DND-41 (cell line): ENCODE data around the gene CHN2.
A peak's percentile ranks its signal among the peaks of the same experiment; 100 is the strongest.

Source experiments
- ATAC-seq: fragments of 200-7000 bp; cut with Tn5 transposase; 3 replicates; pipeline ENCODE4 v1.9.1; 2021; ENCODE audit warnings: low read depth; ENCODE audit not compliant: insufficient read depth
- DNase-seq: peaks from one replicate; pipeline ENCODE4 v3.0.0-alpha.2; 2020
- H2AFZ ChIP-seq: 2 replicates; pipeline ENCODE4 v1.6.0; 2012; ENCODE audit warnings: low read depth, low read length
- H3K27ac ChIP-seq: 2 replicates; pipeline ENCODE4 v1.5.1; 2012; ENCODE audit warnings: low read length, inconsistent platforms
- H3K27me3 ChIP-seq: fragments of 200-600 bp; sonication (generic); 2 replicates; pipeline ENCODE4 v1.6.0; 2012; ENCODE audit warnings: low read length, mild to moderate bottlenecking, inconsistent platforms; ENCODE audit not compliant: insufficient read depth, poor library complexity
- H3K36me3 ChIP-seq: 2 replicates; pipeline ENCODE4 v1.5.1; 2012; ENCODE audit warnings: low read length, inconsistent platforms; ENCODE audit not compliant: insufficient read depth
- H3K4me1 ChIP-seq: 2 replicates; pipeline ENCODE4 v1.5.1; 2012; ENCODE audit warnings: mild to moderate bottlenecking, low read length; ENCODE audit not compliant: insufficient read depth
- H3K4me2 ChIP-seq: 2 replicates; pipeline ENCODE4 v1.6.0; 2012; ENCODE audit warnings: mild to moderate bottlenecking, moderate library complexity, low read length, inconsistent platforms; ENCODE audit not compliant: insufficient read depth
- H3K4me3 ChIP-seq, 2 experiments: fragments of 200-600 bp in 1 of 2; shearing (Covaris generic) in 1 of 2; 2 replicates each; pipeline ENCODE4 v1.5.1; 2012 to 2016; ENCODE audit warnings: inconsistent platforms in 2 of 2, low read length in 2 of 2, mild to moderate bottlenecking in 2 of 2, low read depth in 1 of 2, moderate library complexity in 1 of 2
- H3K79me2 ChIP-seq: 2 replicates; pipeline ENCODE4 v1.6.0; 2012; ENCODE audit warnings: low read length, inconsistent platforms; ENCODE audit not compliant: insufficient read depth
- H3K9ac ChIP-seq: 2 replicates; pipeline ENCODE4 v1.6.0; 2012; ENCODE audit warnings: low read depth, mild to moderate bottlenecking, inconsistent platforms, low read length, moderate library complexity
- H3K9me3 ChIP-seq: 2 replicates; pipeline ENCODE4 v1.5.1; 2012; ENCODE audit warnings: low read length, moderate library complexity, mild to moderate bottlenecking, inconsistent platforms; ENCODE audit not compliant: insufficient read depth, severe bottlenecking
- H4K20me1 ChIP-seq: 2 replicates; pipeline ENCODE4 v1.6.0; 2012; ENCODE audit warnings: low read length; ENCODE audit not compliant: insufficient read depth
- CTCF ChIP-seq: IDR thresholded peaks from 2 replicates; pipeline ENCODE4 v1.5.1; 2012; ENCODE audit warnings: borderline replicate concordance, low read length, moderate library complexity, mild to moderate bottlenecking; ENCODE audit not compliant: poor library complexity, severe bottlenecking; ENCODE audit errors: extremely low read depth
- EZH2 ChIP-seq: IDR thresholded peaks from 3 replicates; pipeline ENCODE4 v1.6.1; 2012; ENCODE audit warnings: borderline replicate concordance, low read depth, mild to moderate bottlenecking, moderate library complexity, low read length, inconsistent platforms; ENCODE audit not compliant: severe bottlenecking

Gene CHN2

GRCh38 chr7:29194594-29195427 is at the start of gene CHN2:
TSS of gene CHN2 (plus strand) at chr7:29194775.
- H3K4me2 ChIP-seq, result peak within 1 kb of the TSS; percentile 94
- no peaks in the 10 kb centered on the region for H3K36me3 ChIP-seq
- H3K9me3 ChIP-seq, result no peaks in the 10 kb centered on the region
- H3K4me3 ChIP-seq, result peak within 1 kb of the TSS; percentile 36 to 87
- TF ChIP-seq CTCF (peak; percentile 47), EZH2 (no peak)
- H3K27ac ChIP-seq, result peak within 1 kb of the TSS; percentile 50; the same call in 1 of the 2 replicates
- H4K20me1 ChIP-seq, result no peaks in the 10 kb centered on the region; the same call in 1 of the 2 replicates
- peak within 1 kb of the TSS; percentile 68 for H3K9ac ChIP-seq
- peaks cover 25% of the 10 kb centered on the region for H3K4me1 ChIP-seq
- H3K27me3 ChIP-seq, result no peaks in the 10 kb centered on the region
- H3K79me2 ChIP-seq, result no peaks in the 10 kb centered on the region
- DNase-seq (peak; percentile 79), ATAC-seq (peak; percentile 90)
- H2AFZ ChIP-seq, result peak within 1 kb of the TSS; percentile 77

- no peak for ATAC-seq
- Histone ChIP-seq H3K36me3 (no peaks in the 10 kb centered on the region; the same call in 1 of the 2 replicates), H3K9ac (peak overlapping the region; percentile 87), H3K4me3 (peak overlapping the region; percentile 60 to 96), H3K4me2 (peak overlapping the region; percentile 96), H3K4me1 (peaks cover 33% of the 10 kb centered on the region), H4K20me1 (no peaks in the 10 kb centered on the region), H3K9me3 (no peaks in the 10 kb centered on the region), H3K79me2 (peaks cover 16% of the 10 kb centered on the region), H3K27me3 (no peaks in the 10 kb centered on the region), H3K27ac (peak overlapping the region; percentile 86), H2AFZ (peak overlapping the region; percentile 99)
- TF ChIP-seq CTCF (no peak), EZH2 (no peak)
- DNase-seq, result no peak
These were observed 49.0 kb upstream of the CHN2 start for GRCh38 chr7:29145553-29146056.

GRCh38 chr7:29146057-29146706 is 48.4 kb upstream of the CHN2 start, which contains the start of gene CPVL:
TSS of gene CPVL (minus strand) at chr7:29146537. CDS start at chr7:29121061, 25,476 bp downstream.
- peak within 1 kb of the TSS; percentile 96 for H3K4me2 ChIP-seq
- H3K79me2 ChIP-seq, result peaks cover 16% of the 10 kb centered on the region
- no peaks in the 10 kb centered on the region; the same call in 1 of the 2 replicates for H3K36me3 ChIP-seq
- no peaks in the 10 kb centered on the region for H3K9me3 ChIP-seq
- DNase-seq (peak; percentile 87), ATAC-seq (peak; percentile 97)
- TF ChIP-seq EZH2 (no peak), CTCF (no peak)
- peak within 1 kb of the TSS; percentile 99 for H2AFZ ChIP-seq
- peaks cover 36% of the 10 kb centered on the region for H3K4me1 ChIP-seq
- peak within 1 kb of the TSS; percentile 60 to 96 for H3K4me3 ChIP-seq
- no peaks in the 10 kb centered on the region for H3K27me3 ChIP-seq
- no peaks in the 10 kb centered on the region for H4K20me1 ChIP-seq
- H3K9ac ChIP-seq, result peak within 1 kb of the TSS; percentile 87
- peak within 1 kb of the TSS; percentile 86 for H3K27ac ChIP-seq
